Neural crest cell (in vitro differentiated cells): Measurements from ENCODE around the gene HOXA6. TPM values are rescaled to one million over a fixed set of nuclear protein-coding genes. Genes with fewer than 3 reads are reported as not detected.

Experiments
- DNase-seq: peaks from one replicate; pipeline ENCODE4 v3.0.0; 2021; ENCODE audit warnings: low read depth, mixed read lengths, low spot score
- H3K27ac Mint-ChIP-seq: one replicate; pipeline ENCODE4 v1.8.0; 2021; ENCODE audit warnings: mild to moderate bottlenecking, mixed read lengths; ENCODE audit not compliant: unreplicated experiment
- H3K27me3 Mint-ChIP-seq: 2 replicates; pipeline ENCODE4 v1.8.0; 2021; ENCODE audit warnings: low read depth, mild to moderate bottlenecking, mixed read lengths
- H3K36me3 Mint-ChIP-seq: 2 replicates; pipeline ENCODE4 v1.8.0; 2021; ENCODE audit warnings: low read depth, mild to moderate bottlenecking, mixed read lengths
- H3K4me1 Mint-ChIP-seq: 2 replicates; pipeline ENCODE4 v1.8.0; 2021; ENCODE audit warnings: mixed read lengths
- H3K4me3 Mint-ChIP-seq: one replicate; pipeline ENCODE4 v1.8.0; 2021; ENCODE audit warnings: mild to moderate bottlenecking, mixed read lengths
- H3K9me3 Mint-ChIP-seq: 2 replicates; pipeline ENCODE4 v1.8.0; 2021; ENCODE audit warnings: mixed read lengths
- CTCF ChIP-seq: fragments of 200-600 bp; sonication (generic); conservative IDR thresholded peaks from 2 replicates; pipeline ENCODE4 v1.5.0; 2021; ENCODE audit warnings: antibody characterized with exemption, mild to moderate bottlenecking
- total RNA-seq: library from RNA; stranded (reverse); gene quantifications from 2 replicates; pipeline ENCODE4 v1.2.1, GENCODE V29; 2021

The HOXA6 gene
- total RNA-seq, 1 donor from 2014 or later: 1.6 TPM

GRCh38 chr7:27123007-27123476, 24.5 kb downstream of the HOXA6 start:
- peak; percentile 13 for TF ChIP-seq CTCF
- Mint-ChIP-seq H3K36me3 (no peaks in the 10 kb centered on the region), H3K27me3 (peaks cover 100% of the 10 kb centered on the region), H3K27ac (peak overlapping the region; percentile 10), H3K9me3 (no peaks in the 10 kb centered on the region), H3K4me1 (peaks cover 22% of the 10 kb centered on the region), H3K4me3 (peak overlapping the region; percentile 83)
- DNase-seq: no peak

- Mint-ChIP-seq H3K27me3 (peaks cover 100% of the 10 kb centered on the region), H3K4me3 (peak overlapping the region; percentile 83), H3K9me3 (no peaks in the 10 kb centered on the region), H3K4me1 (peaks cover 22% of the 10 kb centered on the region), H3K27ac (peak overlapping the region; percentile 43), H3K36me3 (no peaks in the 10 kb centered on the region)
- peak; percentile 9 for DNase-seq
- TF ChIP-seq CTCF: no peak
These were observed 25.3 kb downstream of the HOXA6 start for GRCh38 chr7:27122077-27122910.

GRCh38 chr7:27121684-27122076, 25.9 kb downstream of the HOXA6 start:
- H3K4me3 Mint-ChIP-seq: peak overlapping the region; percentile 83
- TF ChIP-seq CTCF: no peak
- peak overlapping the region; percentile 43 for H3K27ac Mint-ChIP-seq
- H3K9me3 Mint-ChIP-seq: no peaks in the 10 kb centered on the region
- H3K36me3 Mint-ChIP-seq: no peaks in the 10 kb centered on the region
- no peak for DNase-seq
- peaks cover 21% of the 10 kb centered on the region for H3K4me1 Mint-ChIP-seq
- peaks cover 100% of the 10 kb centered on the region for H3K27me3 Mint-ChIP-seq

- no peak for TF ChIP-seq CTCF
- no peaks in the 10 kb centered on the region for H3K36me3 Mint-ChIP-seq
- H3K9me3 Mint-ChIP-seq: no peaks in the 10 kb centered on the region
- H3K4me3 Mint-ChIP-seq: peak overlapping the region; percentile 82
- no peak for DNase-seq
- peaks cover 22% of the 10 kb centered on the region for H3K4me1 Mint-ChIP-seq
- no peak overlapping the region for H3K27ac Mint-ChIP-seq
- peaks cover 100% of the 10 kb centered on the region for H3K27me3 Mint-ChIP-seq
These were observed 28.1 kb downstream of the HOXA6 start for GRCh38 chr7:27119412-27119911.

GRCh38 chr7:27118580-27118979, 29.0 kb downstream of the HOXA6 start:
- no peak for DNase-seq
- Mint-ChIP-seq H3K36me3 (no peaks in the 10 kb centered on the region), H3K9me3 (no peaks in the 10 kb centered on the region), H3K27ac (no peak overlapping the region), H3K4me3 (peak overlapping the region; percentile 82), H3K4me1 (peaks cover 16% of the 10 kb centered on the region), H3K27me3 (peaks cover 97% of the 10 kb centered on the region)
- no peak for TF ChIP-seq CTCF
